ENCODE data around the gene ZNF865.

DNA sequence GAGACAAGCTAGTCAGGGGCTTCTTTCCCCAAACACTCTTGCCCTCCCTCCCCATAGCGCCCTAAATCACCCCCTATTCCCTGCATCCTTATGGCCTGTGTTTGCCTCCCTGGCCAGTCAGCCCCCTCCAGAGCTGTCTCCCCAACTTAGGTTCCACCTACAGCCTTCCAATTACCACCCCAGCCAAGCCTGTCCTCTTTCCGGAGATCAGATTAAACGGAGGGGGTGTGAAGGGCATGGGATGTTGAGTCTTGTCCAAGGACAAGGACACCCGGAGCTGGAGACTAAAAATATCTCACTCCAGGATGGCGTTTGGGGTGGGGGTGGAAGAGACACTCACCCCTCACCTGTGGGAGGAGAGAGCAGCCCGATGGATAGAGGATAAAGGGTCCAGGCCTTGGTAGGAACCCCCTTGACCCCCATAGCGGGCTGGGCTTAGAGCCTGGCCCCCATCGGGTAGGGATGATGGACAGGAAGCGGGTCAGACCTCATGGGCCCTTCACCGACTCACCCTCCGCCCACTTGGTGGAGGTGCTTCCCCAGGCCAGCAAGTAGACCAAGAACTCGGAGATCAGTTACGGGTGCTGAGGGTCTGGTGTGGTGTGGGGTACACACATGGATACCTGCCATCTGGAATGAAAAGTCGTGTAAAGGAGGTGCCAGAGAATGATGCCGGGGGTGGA is 6.0 kb downstream of the ZNF865 start:
- TF ChIP-seq SP1 (IDR thresholded peaks at IDR 0.05; ENCODE audit: low read depth, low read length) (no peak), RFX5 (IDR thresholded peaks at IDR 0.05; ENCODE audit: borderline replicate concordance, low read depth, low read length) (no peak), RAD21 (IDR thresholded peaks at IDR 0.05 in 1 of 2, conservative IDR thresholded peaks at IDR 0.05 in 1 of 2; ENCODE audit: low read depth in 2 of 2, low read length in 2 of 2) (no peak), POLR2A (IDR thresholded peaks at IDR 0.05; ENCODE audit: control extremely low read depth in 1 of 2, low read depth in 2 of 2, low read length in 2 of 2) (no peak)
- TF ChIP-seq, protein P1, sequence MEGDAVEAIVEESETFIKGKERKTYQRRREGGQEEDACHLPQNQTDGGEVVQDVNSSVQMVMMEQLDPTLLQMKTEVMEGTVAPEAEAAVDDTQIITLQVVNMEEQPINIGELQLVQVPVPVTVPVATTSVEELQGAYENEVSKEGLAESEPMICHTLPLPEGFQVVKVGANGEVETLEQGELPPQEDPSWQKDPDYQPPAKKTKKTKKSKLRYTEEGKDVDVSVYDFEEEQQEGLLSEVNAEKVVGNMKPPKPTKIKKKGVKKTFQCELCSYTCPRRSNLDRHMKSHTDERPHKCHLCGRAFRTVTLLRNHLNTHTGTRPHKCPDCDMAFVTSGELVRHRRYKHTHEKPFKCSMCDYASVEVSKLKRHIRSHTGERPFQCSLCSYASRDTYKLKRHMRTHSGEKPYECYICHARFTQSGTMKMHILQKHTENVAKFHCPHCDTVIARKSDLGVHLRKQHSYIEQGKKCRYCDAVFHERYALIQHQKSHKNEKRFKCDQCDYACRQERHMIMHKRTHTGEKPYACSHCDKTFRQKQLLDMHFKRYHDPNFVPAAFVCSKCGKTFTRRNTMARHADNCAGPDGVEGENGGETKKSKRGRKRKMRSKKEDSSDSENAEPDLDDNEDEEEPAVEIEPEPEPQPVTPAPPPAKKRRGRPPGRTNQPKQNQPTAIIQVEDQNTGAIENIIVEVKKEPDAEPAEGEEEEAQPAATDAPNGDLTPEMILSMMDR (IDR thresholded peaks at IDR 0.05; ENCODE audit: control extremely low read depth in 1 of 3, insufficient read depth in 1 of 3, low read depth in 1 of 3, low read length in 3 of 3), result no peak
- TF ChIP-seq, protein P2, sequence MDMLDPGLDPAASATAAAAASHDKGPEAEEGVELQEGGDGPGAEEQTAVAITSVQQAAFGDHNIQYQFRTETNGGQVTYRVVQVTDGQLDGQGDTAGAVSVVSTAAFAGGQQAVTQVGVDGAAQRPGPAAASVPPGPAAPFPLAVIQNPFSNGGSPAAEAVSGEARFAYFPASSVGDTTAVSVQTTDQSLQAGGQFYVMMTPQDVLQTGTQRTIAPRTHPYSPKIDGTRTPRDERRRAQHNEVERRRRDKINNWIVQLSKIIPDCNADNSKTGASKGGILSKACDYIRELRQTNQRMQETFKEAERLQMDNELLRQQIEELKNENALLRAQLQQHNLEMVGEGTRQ (IDR thresholded peaks at IDR 0.05; ENCODE audit: low read length), result no peak

All from H1 (cell line).